Dendritic cell treated with granulocyte-macrophage colony-stimulating factor and Interleukin-4, amounts not matched to agents 40 ng/mL and 50 ng/mL, for 4 days (primary cell): Measurements from ENCODE around the gene ABCD3.

Experiments used
- H3K27ac Mint-ChIP-seq: one replicate; pipeline ENCODE4 v1.8.0; 2022; ENCODE audit warnings: mild to moderate bottlenecking, mixed read lengths
- H3K27me3 Mint-ChIP-seq: one replicate; pipeline ENCODE4 v1.8.0; 2022; ENCODE audit warnings: mild to moderate bottlenecking, mixed read lengths
- H3K36me3 Mint-ChIP-seq: one replicate; pipeline ENCODE4 v1.8.0; 2022; ENCODE audit warnings: low read depth, mixed read lengths
- H3K4me1 Mint-ChIP-seq: one replicate; pipeline ENCODE4 v1.8.0; 2022; ENCODE audit warnings: low read depth, mixed read lengths
- H3K4me3 Mint-ChIP-seq: one replicate; pipeline ENCODE4 v1.8.0; 2022; ENCODE audit warnings: mild to moderate bottlenecking, moderate library complexity, mixed read lengths
- H3K9me3 Mint-ChIP-seq: one replicate; pipeline ENCODE4 v1.8.0; 2022; ENCODE audit warnings: mixed read lengths
- intact Hi-C: fragments of 100-400 bp; cut with micrococcal nuclease; formaldehyde crosslinking; loops from one replicate; pipeline ENCODE4 v1.15.0; 2022

ABCD3 gene

DNA sequence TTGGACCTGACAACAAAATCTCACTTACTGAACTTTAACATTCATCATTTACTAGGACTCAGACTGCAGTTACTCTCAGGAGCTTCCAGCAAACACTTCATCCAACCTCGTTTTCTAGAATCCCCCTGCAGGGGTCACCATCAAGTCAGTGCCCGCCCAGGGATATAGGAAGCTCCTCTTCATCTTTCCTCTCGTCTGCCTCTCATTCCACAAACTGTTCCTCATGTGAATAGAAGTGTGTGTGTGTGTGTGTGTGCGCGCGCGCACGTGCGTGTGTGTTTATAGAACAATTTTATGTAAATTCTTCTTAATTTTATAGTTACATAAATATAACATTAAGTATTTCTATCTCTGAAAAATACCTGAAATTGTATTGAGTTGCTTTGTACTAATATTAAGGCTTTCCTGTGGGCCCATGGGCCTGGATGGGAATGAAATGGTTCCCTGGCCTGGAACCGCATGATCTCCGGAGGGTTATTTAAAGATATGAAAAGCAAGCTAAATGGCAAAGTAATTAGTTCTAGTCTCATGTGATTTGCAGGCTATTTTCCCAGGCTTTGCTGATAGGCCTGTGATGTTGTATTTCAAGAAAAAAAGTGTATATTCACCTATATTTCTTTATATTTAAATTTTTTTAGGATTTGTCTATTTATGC is 21.7 kb upstream of the ABCD3 start:
- intact Hi-C loops: no loop called here
- H3K27ac Mint-ChIP-seq: peak overlapping the region; percentile 1
- H3K9me3 Mint-ChIP-seq: no peaks in the 10 kb centered on the region
- peaks cover 16% of the 10 kb centered on the region for H3K4me1 Mint-ChIP-seq
- peaks cover 4% of the 10 kb centered on the region for H3K27me3 Mint-ChIP-seq
- H3K4me3 Mint-ChIP-seq: no peak overlapping the region
- H3K36me3 Mint-ChIP-seq: no peaks in the 10 kb centered on the region

DNA sequence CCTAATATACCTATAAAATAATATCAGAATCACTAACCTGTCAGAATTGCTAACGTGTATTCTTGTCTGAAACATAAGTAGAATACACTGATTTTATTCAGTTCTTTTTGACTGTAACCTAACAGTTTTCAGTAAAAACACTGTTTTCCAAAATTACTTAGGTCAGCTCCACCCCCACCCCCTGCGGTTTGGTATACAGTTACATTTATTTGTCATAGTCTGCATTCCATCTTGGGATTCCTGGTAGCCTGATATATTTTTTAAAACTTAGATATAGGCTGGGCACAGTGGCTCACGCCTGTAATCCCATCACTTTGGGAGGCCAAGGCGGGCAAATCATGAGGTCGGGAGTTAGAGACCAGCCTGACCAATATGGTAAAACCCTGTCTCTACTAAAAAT is 19.8 kb upstream of the ABCD3 start:
- H3K9me3 Mint-ChIP-seq: no peaks in the 10 kb centered on the region
- intact Hi-C loops: no loop called here
- H3K4me3 Mint-ChIP-seq: no peak overlapping the region
- no peak overlapping the region for H3K27ac Mint-ChIP-seq
- peaks cover 16% of the 10 kb centered on the region for H3K4me1 Mint-ChIP-seq
- H3K36me3 Mint-ChIP-seq: no peaks in the 10 kb centered on the region
- H3K27me3 Mint-ChIP-seq: peaks cover 4% of the 10 kb centered on the region

DNA sequence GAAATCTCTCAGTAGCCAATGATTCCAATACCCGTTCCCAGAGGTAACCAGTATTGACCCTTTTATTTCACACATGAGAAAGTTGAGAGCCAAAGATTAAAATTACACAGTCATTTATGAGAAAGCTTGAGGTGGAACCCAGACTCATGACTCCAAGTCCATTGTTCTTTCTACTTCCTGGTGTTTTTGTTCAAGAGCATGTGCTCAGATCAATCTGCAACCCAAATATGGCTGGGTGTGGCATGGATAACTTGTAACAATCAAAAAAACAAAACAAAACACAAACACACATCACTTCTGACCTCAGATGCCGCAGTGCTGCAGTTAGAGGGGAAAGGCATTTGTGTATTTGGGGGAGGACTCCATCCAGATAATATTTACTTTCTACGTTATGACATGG is 18.7 kb upstream of the ABCD3 start:
- Mint-ChIP-seq H3K27ac (no peak overlapping the region), H3K4me3 (no peak overlapping the region), H3K9me3 (no peaks in the 10 kb centered on the region), H3K36me3 (no peaks in the 10 kb centered on the region), H3K27me3 (peaks cover 6% of the 10 kb centered on the region), H3K4me1 (peaks cover 16% of the 10 kb centered on the region)
- intact Hi-C loops: no loop called here

DNA sequence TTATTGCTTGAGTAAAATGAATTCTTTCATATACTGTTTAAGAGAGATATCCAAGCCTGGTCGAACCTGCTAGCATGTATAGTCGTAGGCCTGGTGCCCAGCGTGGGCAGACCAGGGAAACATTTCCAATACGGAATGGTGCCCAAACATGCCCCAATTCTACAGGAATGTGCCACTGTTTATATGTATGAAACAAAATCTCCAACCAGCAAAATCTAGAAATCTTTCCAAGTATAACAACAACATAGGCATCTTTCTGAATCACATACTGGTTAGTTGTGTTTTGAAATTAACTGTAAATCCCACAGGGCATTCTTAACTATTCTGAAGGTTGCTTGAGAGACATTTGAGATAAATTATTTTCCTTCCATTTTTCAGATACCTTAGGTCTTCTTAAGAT is 17.0 kb upstream of the ABCD3 start:
- Mint-ChIP-seq H3K36me3 (no peaks in the 10 kb centered on the region), H3K27ac (no peak overlapping the region), H3K27me3 (peaks cover 6% of the 10 kb centered on the region), H3K9me3 (no peaks in the 10 kb centered on the region), H3K4me1 (peaks cover 8% of the 10 kb centered on the region), H3K4me3 (no peak overlapping the region)
- intact Hi-C loops: no loop called here

DNA sequence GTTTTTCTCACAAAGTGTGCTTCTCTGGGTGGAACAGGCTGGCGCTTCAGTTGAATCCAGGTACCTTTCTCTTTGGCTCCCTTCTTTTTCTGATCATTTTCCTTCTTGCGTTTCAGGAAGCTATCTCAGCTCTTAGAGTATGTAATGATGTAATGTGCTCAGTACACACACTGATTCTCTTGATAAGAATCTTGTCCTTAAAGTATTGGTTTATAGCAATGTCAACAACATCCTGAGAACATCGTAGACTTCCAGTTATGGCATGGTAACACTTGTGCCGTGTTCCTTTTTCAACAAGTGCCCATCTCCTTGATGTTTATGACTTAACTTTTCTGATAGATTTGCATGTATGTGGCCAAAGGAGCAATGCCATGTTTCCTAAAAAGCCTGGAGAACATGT is 11.7 kb upstream of the ABCD3 start:
- H3K27me3 Mint-ChIP-seq: peaks cover 9% of the 10 kb centered on the region

DNA sequence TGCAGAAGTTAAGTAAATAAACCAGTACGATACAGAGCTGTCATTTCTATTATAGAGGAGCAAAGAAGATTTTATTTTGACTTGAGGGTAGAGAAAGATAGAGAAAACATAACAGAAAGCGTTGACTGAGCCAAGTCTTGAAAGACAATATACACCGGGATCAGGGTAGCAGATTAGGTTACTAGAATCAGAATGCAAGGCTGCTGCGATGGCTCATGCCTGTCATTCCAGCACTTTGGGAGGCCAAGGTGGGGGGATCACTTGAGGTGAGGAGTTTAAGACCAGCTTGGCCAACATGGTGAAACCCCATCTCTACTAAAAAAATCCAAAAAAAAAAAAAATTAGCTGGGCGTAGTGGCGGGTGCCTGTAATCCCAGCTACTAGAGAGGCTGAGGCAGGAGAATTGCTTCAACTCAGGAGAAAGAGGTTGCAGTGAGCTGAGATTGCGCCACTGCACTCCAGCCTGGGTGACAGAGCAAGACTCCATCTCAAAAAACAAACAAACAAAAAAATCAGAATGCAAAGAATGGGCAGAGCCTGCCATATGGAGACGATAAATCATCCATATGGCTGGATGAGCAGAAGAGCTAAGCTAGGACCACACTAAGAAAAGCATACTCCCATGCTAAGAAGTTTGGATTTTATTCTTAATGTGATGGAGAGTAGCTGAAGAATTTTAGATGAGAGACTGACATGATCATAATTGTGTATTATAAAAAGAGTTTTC is 9.9 kb upstream of the ABCD3 start:
- Mint-ChIP-seq H3K27ac (no peak overlapping the region), H3K36me3 (no peaks in the 10 kb centered on the region), H3K27me3 (peaks cover 10% of the 10 kb centered on the region), H3K9me3 (no peaks in the 10 kb centered on the region), H3K4me3 (no peak overlapping the region), H3K4me1 (peaks cover 7% of the 10 kb centered on the region)
- intact Hi-C loops: no loop called here

More for the DNA sequence above, 11.7 kb upstream of the ABCD3 start:
- H3K4me3 Mint-ChIP-seq: no peak overlapping the region
- intact Hi-C loops: no loop called here
- H3K36me3 Mint-ChIP-seq: no peaks in the 10 kb centered on the region
- H3K27ac Mint-ChIP-seq: no peak overlapping the region
- peaks cover 7% of the 10 kb centered on the region for H3K4me1 Mint-ChIP-seq
- H3K9me3 Mint-ChIP-seq: no peaks in the 10 kb centered on the region

GRCh38 chr1:94411237-94411636 is 7.0 kb upstream of the ABCD3 start:
- Mint-ChIP-seq H3K27me3 (peaks cover 18% of the 10 kb centered on the region), H3K9me3 (no peaks in the 10 kb centered on the region), H3K4me1 (peaks cover 7% of the 10 kb centered on the region), H3K27ac (no peak overlapping the region), H3K4me3 (no peak overlapping the region), H3K36me3 (no peaks in the 10 kb centered on the region)
- intact Hi-C loops: no loop called here

- Mint-ChIP-seq H3K9me3 (no peaks in the 10 kb centered on the region), H3K27me3 (peaks cover 14% of the 10 kb centered on the region), H3K27ac (no peak overlapping the region), H3K36me3 (no peaks in the 10 kb centered on the region), H3K4me3 (no peak overlapping the region), H3K4me1 (peaks cover 7% of the 10 kb centered on the region)
- intact Hi-C loops: no loop called here
These were observed 4.9 kb upstream of the ABCD3 start for GRCh38 chr1:94413311-94413710.

- Mint-ChIP-seq H3K36me3 (no peaks in the 10 kb centered on the region), H3K4me3 (no peak overlapping the region), H3K9me3 (no peaks in the 10 kb centered on the region), H3K27ac (no peak overlapping the region), H3K27me3 (peaks cover 14% of the 10 kb centered on the region), H3K4me1 (peaks cover 27% of the 10 kb centered on the region)
- intact Hi-C loops: no loop called here
These were observed 1.1 kb upstream of the ABCD3 start for GRCh38 chr1:94416901-94417727.

- Mint-ChIP-seq H3K9me3 (no peaks in the 10 kb centered on the region), H3K27ac (no peak overlapping the region), H3K4me3 (no peak overlapping the region), H3K27me3 (peaks cover 14% of the 10 kb centered on the region), H3K36me3 (no peaks in the 10 kb centered on the region), H3K4me1 (peaks cover 29% of the 10 kb centered on the region)
- intact Hi-C loops: no loop called here
These were observed 536 bp upstream of the ABCD3 start for GRCh38 chr1:94417728-94417977.

DNA sequence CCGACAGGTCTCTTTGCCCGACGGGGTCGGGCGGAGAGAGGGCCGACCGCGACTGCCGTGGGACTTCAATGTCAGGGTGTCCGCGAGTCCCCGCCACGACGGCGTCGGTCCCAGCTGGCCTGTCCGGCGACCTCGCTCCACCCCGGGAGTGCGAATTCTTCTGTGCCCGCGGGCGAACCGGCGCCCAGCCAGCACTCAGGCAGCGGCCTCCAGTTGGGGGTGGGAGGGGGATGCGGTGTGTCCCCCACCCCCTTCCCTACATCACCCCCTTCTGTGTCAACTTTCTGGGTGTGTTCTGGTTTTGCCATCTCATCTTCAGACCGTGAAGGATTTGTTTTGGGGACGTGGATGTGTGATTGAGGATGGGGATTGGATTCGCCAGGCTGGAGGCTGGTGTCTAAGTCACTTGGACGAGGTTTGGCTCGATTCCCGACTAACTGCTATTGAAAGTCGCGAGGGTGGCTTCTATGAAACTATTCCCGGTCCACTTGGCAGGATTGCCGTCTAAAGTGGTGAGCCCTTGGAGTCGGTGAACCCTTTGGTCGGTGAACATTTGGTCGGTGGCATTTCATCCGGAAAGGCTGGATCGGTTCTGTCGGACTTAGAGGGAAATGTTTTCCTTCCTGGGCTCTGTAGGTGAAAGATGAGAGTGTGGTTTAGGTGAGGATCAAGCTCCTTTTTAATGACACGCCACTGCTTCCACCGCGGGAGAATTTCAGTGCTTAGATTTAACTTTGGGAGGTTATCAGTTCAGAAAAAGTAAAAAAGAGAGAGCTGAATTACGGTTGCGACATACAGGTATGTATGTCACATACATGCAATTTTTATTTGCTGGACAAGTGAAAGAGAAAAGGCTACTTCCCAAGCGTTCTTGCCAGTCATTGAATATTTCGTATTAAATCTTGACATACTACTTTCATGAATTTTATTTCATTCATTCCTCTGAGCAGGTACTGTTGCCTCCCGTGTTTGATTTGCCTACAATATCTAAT is 771 bp downstream of the ABCD3 start:
- intact Hi-C loops: no loop called here
- H3K27me3 Mint-ChIP-seq: peaks cover 12% of the 10 kb centered on the region
- H3K4me1 Mint-ChIP-seq: peaks cover 35% of the 10 kb centered on the region
- H3K4me3 Mint-ChIP-seq: no peak overlapping the region
- no peaks in the 10 kb centered on the region for H3K9me3 Mint-ChIP-seq
- H3K27ac Mint-ChIP-seq: no peak overlapping the region
- H3K36me3 Mint-ChIP-seq: no peaks in the 10 kb centered on the region

- peaks cover 51% of the 10 kb centered on the region for H3K4me1 Mint-ChIP-seq
- intact Hi-C loops: no loop called here
- H3K27ac Mint-ChIP-seq: no peak overlapping the region
- no peaks in the 10 kb centered on the region for H3K9me3 Mint-ChIP-seq
- H3K27me3 Mint-ChIP-seq: peaks cover 4% of the 10 kb centered on the region
- no peaks in the 10 kb centered on the region for H3K36me3 Mint-ChIP-seq
- H3K4me3 Mint-ChIP-seq: no peak overlapping the region
These were observed 4.1 kb downstream of the ABCD3 start for GRCh38 chr1:94422115-94422820.

- Mint-ChIP-seq H3K9me3 (no peaks in the 10 kb centered on the region), H3K4me3 (peak overlapping the region; percentile 49), H3K27me3 (no peaks in the 10 kb centered on the region), H3K36me3 (no peaks in the 10 kb centered on the region), H3K27ac (peak overlapping the region; percentile 49), H3K4me1 (peaks cover 56% of the 10 kb centered on the region)
- intact Hi-C loops: no loop called here
These were observed 7.8 kb downstream of the ABCD3 start for GRCh38 chr1:94425821-94426484.
